H1 (cell line): ENCODE data around the gene DYSF. TPM values are rescaled to one million over a fixed set of nuclear protein-coding genes. Genes with fewer than 3 reads are reported as not detected.

ENCODE experiments used
- CTCF ChIA-PET: fragments of 300-600 bp; sonication (Branson Sonifier 250); formaldehyde crosslinking; loops from one replicate; lab custom pipeline; 2021; ENCODE audit not compliant: partially characterized antibody; lab: Charles Lee
- POLR2A ChIA-PET: fragments of 300-600 bp; sonication (Branson Sonifier 250); formaldehyde crosslinking; loops from one replicate; lab custom pipeline; 2021; ENCODE audit warnings: inconsistent platforms; ENCODE audit not compliant: partially characterized antibody; lab: Charles Lee
- DNase-seq, 2 experiments: peaks; one replicate each; pipeline versions ENCODE4 v3.0.0 to v3.0.0-alpha.2; 2010 to 2022; ENCODE audit warnings: low spot score in 2 of 2, low read depth in 1 of 2, mixed read lengths in 1 of 2
- FAIRE-seq: peaks from 2 replicates; lab custom pipeline; 2011; peaks lifted over from hg19 to GRCh38; lab: Jason Lieb, UNC
- H2AFZ ChIP-seq: 2 replicates; pipeline ENCODE4 v1.8.1; 2012; ENCODE audit warnings: low read length, inconsistent platforms
- H2AK5ac ChIP-seq: 2 replicates; pipeline ENCODE4 v1.6.1; 2013; ENCODE audit warnings: low read depth, low read length
- H2BK120ac ChIP-seq: replicated peaks from 2 replicates; pipeline ENCODE3; 2013; ENCODE audit warnings: low read depth, low read length, inconsistent platforms
- H2BK12ac ChIP-seq: 2 replicates; pipeline ENCODE4 v1.6.1; 2013; ENCODE audit warnings: low read depth, low read length
- H2BK15ac ChIP-seq: 2 replicates; pipeline ENCODE4 v1.6.1; 2013; ENCODE audit warnings: low read length
- H2BK20ac ChIP-seq: 2 replicates; pipeline ENCODE4 v1.6.1; 2013; ENCODE audit warnings: low read length
- H2BK5ac ChIP-seq: 2 replicates; pipeline ENCODE4 v1.6.1; 2013; ENCODE audit warnings: low read depth, low read length
- H3K14ac ChIP-seq: 2 replicates; pipeline ENCODE4 v1.6.1; 2013; ENCODE audit warnings: inconsistent platforms; ENCODE audit not compliant: insufficient read length
- H3K18ac ChIP-seq: 2 replicates; pipeline ENCODE4 v1.6.1; 2013; ENCODE audit warnings: low read length; ENCODE audit errors: extremely low read depth
- H3K23ac ChIP-seq: 2 replicates; pipeline ENCODE4 v1.6.1; 2013; ENCODE audit warnings: inconsistent platforms; ENCODE audit not compliant: insufficient read length
- H3K23me2 ChIP-seq: 2 replicates; pipeline ENCODE4 v1.6.1; 2013; ENCODE audit warnings: low read depth, low read length
- H3K27ac ChIP-seq: 2 replicates; pipeline ENCODE4 v1.6.1; 2011; ENCODE audit warnings: low read depth, low read length, inconsistent platforms
- H3K27me3 ChIP-seq, 4 experiments: replicated peaks in 1 of 4; 1 replicate in 1 of 4; 2 replicates in 3 of 4; pipeline versions ENCODE4 v1.6.1 to v1.8.1; 2011 to 2013; ENCODE audit warnings: low read length in 3 of 4, mild to moderate bottlenecking in 3 of 4, inconsistent platforms in 2 of 4, mixed read lengths in 2 of 4, moderate library complexity in 1 of 4; ENCODE audit not compliant: control insufficient read depth in 3 of 4, insufficient read depth in 3 of 4; ENCODE audit errors: extremely low read depth in 1 of 4
- H3K36me3 ChIP-seq, 4 experiments: 2 replicates each; pipeline versions ENCODE4 v1.6.1 to v1.8.1; 2011 to 2013; ENCODE audit warnings: mild to moderate bottlenecking in 4 of 4, low read length in 3 of 4, moderate library complexity in 2 of 4, control low read depth in 1 of 4, inconsistent platforms in 1 of 4; ENCODE audit not compliant: insufficient read depth in 4 of 4, control insufficient read depth in 2 of 4
- H3K4ac ChIP-seq: replicated peaks from 2 replicates; pipeline ENCODE3; 2013; ENCODE audit warnings: low read length, low read depth, mixed read lengths, inconsistent platforms; ENCODE audit not compliant: insufficient read length
- H3K4me1 ChIP-seq, 4 experiments: replicated peaks in 1 of 4; 1 replicate in 1 of 4; 2 replicates in 3 of 4; pipeline versions ENCODE4 v1.6.1 to v1.8.1; 2011 to 2013; ENCODE audit warnings: low read length in 3 of 4, inconsistent platforms in 2 of 4, mixed read lengths in 1 of 4; ENCODE audit not compliant: insufficient read depth in 4 of 4, control insufficient read depth in 3 of 4
- H3K4me2 ChIP-seq, 2 experiments: 2 replicates each; pipeline versions ENCODE4 v1.6.1 to v1.8.1; 2011 to 2013; ENCODE audit warnings: low read depth in 2 of 2, low read length in 2 of 2, control low read depth in 1 of 2, inconsistent platforms in 1 of 2, mild to moderate bottlenecking in 1 of 2; ENCODE audit not compliant: insufficient read depth in 1 of 2
- H3K4me3 ChIP-seq, 4 experiments: fragments of 200-600, 300-600 bp in 1 of 4; sonication (generic), shearing (Covaris generic), sonication (Bioruptor Twin) in 1 of 4; 2 replicates each; pipeline versions ENCODE4 v1.5.1 to v1.8.1; 2011 to 2016; ENCODE audit warnings: low read length in 4 of 4, low read depth in 3 of 4, control low read depth in 2 of 4, inconsistent platforms in 2 of 4, mild to moderate bottlenecking in 2 of 4, mixed read lengths in 1 of 4, moderate library complexity in 1 of 4; ENCODE audit not compliant: insufficient read depth in 2 of 4; ENCODE audit errors: extremely low read depth in 1 of 4
- H3K56ac ChIP-seq: replicated peaks from 2 replicates; pipeline ENCODE3; 2013; ENCODE audit warnings: low read depth, mild to moderate bottlenecking, mixed read lengths, low read length, inconsistent platforms; ENCODE audit not compliant: insufficient read length
- H3K79me1 ChIP-seq: 2 replicates; pipeline ENCODE4 v1.6.1; 2013; ENCODE audit warnings: low read depth, low read length, control low read depth
- H3K79me2 ChIP-seq, 2 experiments: 2 replicates each; pipeline versions ENCODE4 v1.6.1 to v1.8.1; 2012 to 2013; ENCODE audit warnings: low read length in 2 of 2, mild to moderate bottlenecking in 2 of 2, inconsistent platforms in 1 of 2; ENCODE audit not compliant: insufficient read depth in 2 of 2, control insufficient read depth in 1 of 2
- H3K9ac ChIP-seq, 4 experiments: replicated peaks in 1 of 4; 1 replicate in 1 of 4; 2 replicates in 3 of 4; pipeline versions ENCODE4 v1.6.1 to v1.8.1; 2011 to 2013; ENCODE audit warnings: low read depth in 3 of 4, low read length in 3 of 4, control low read depth in 2 of 4, mild to moderate bottlenecking in 2 of 4, moderate library complexity in 2 of 4, inconsistent platforms in 1 of 4; ENCODE audit errors: extremely low read depth in 1 of 4
- H3K9me3 ChIP-seq, 2 experiments: 2 replicates each; pipeline versions ENCODE4 v1.6.1 to v1.8.1; 2012 to 2013; ENCODE audit warnings: mild to moderate bottlenecking in 2 of 2, moderate library complexity in 2 of 2, control low read depth in 1 of 2, inconsistent platforms in 1 of 2, low read depth in 1 of 2, low read length in 1 of 2, mixed read lengths in 1 of 2; ENCODE audit not compliant: insufficient read depth in 2 of 2
- H4K20me1 ChIP-seq, 2 experiments: replicated peaks in 1 of 2; 2 replicates each; pipeline versions ENCODE3 to v1.8.1; 2011 to 2013; ENCODE audit warnings: inconsistent platforms in 2 of 2, low read length in 2 of 2, mild to moderate bottlenecking in 1 of 2; ENCODE audit not compliant: insufficient read depth in 2 of 2, control insufficient read depth in 1 of 2
- H4K5ac ChIP-seq: 2 replicates; pipeline ENCODE4 v1.6.1; 2013; ENCODE audit warnings: low read length, low read depth, mixed read lengths, inconsistent platforms; ENCODE audit not compliant: insufficient read length
- H4K8ac ChIP-seq: 2 replicates; pipeline ENCODE4 v1.8.0; 2013; ENCODE audit warnings: mild to moderate bottlenecking, moderate library complexity, low read length, inconsistent platforms; ENCODE audit not compliant: insufficient read depth; ENCODE audit errors: extremely low read depth
- H4K91ac ChIP-seq: replicated peaks from 2 replicates; pipeline ENCODE3; 2013; ENCODE audit warnings: low read length, mixed read lengths, inconsistent platforms; ENCODE audit not compliant: insufficient read length
- CHD2 ChIP-seq: IDR thresholded peaks from 2 replicates; pipeline ENCODE4 v1.6.1; 2012; ENCODE audit warnings: low read length, improper control_type of control experiment
- CTCF ChIP-seq, 3 experiments: IDR thresholded peaks; 1 replicate in 2 of 3; 2 replicates in 1 of 3; pipeline versions ENCODE4 v1.5.1 to v1.6.1; 2011; ENCODE audit warnings: low read length in 3 of 3, mild to moderate bottlenecking in 3 of 3, inconsistent platforms in 2 of 3, low read depth in 1 of 3, moderate library complexity in 1 of 3; ENCODE audit not compliant: insufficient read depth in 1 of 3; ENCODE audit errors: control extremely low read depth in 1 of 3
- EP300 ChIP-seq, 2 experiments: IDR thresholded peaks; 1 replicate in 1 of 2; 2 replicates in 1 of 2; pipeline ENCODE4 v1.6.1; 2011 to 2012; ENCODE audit warnings: low read depth in 2 of 2, low read length in 2 of 2, mild to moderate bottlenecking in 2 of 2, borderline replicate concordance in 1 of 2, inconsistent platforms in 1 of 2, moderate library complexity in 1 of 2
- TEAD4 ChIP-seq: IDR thresholded peaks from 2 replicates; pipeline ENCODE4 v1.6.1; 2012; ENCODE audit warnings: low read depth, low read length, inconsistent platforms, mixed read lengths
- WGBS, 2 experiments: shearing (Covaris generic) in 1 of 2; methylation state at CpG; one replicate each; pipeline versions ENCODE4 v1.1.6 to v1.1.7; 2013 to 2015; ENCODE audit warnings: low lambda C conversion rate in 2 of 2, mixed read lengths in 2 of 2, inconsistent platforms in 1 of 2, low coverage in 1 of 2, missing lambda C conversion rate in 1 of 2; ENCODE audit not compliant: insufficient replicate concordance in 2 of 2, insufficient coverage in 1 of 2, insufficient read length in 1 of 2; ENCODE audit errors: extremely low coverage in 1 of 2, missing lambda C conversion rate in 1 of 2; 5-methylcytosine and 5-hydroxymethylcytosine counted together
- polyA plus RNA-seq, 7 experiments: library from polyadenylated mRNA; depleted of rRNA in 3 of 7; stranded (reverse) in 5 of 7; unstranded in 2 of 7; fragments of >200 nt in 5 of 7; fragments of 200-250 nt in 2 of 7; gene quantifications; 1 replicate in 5 of 7; 2 replicates in 1 of 7; 4 replicates in 1 of 7; pipeline versions ENCODE4 v1.2.1 to v1.2.3, GENCODE V29; 2011 to 2013; ENCODE audit warnings: missing spikeins in 2 of 7, mixed read lengths in 2 of 7
- total RNA-seq: library from RNA; stranded (reverse); fragmentation: NEBNext Ultra II Directional; extraction: Animal tissue kit (Norgen Biotek cat#: 25700); gene quantifications from 2 replicates; pipeline ENCODE4 v1.2.1, GENCODE V29; 2021

DYSF gene
- total and polyA plus RNA-seq, 2 of the 8 experiments (the other 6 are each of a cell fraction or from before 2014, with no cell fraction given), result 5.8 to 7.1 TPM

DNA sequence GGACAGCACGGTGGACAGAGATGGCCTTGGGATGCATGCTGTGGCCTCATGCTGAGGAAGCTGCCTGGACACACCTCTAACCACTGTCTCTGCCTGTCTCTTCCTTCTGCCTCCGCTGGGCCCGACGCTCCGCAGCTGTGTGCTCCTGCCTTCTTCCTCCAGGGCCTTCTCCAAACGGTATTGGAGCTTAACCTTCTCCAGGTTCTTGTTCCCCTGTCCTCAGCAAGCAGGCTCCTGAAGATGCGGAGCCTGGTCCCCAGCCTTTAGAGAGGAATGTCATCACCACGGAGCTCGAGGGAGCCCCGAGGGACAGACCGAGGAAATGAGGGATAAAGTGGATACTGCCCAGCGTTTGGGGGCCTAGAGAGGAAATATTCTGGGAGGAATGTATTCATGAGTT is 155.1 kb downstream of the DYSF start:
- FAIRE-seq (no peak), DNase-seq (peak in 1 of 2 experiments; percentile 41)
- Histone ChIP-seq H2BK15ac (no peak overlapping the region), H3K4me2 (no peak overlapping the region), H3K4me3 (no peak overlapping the region), H3K23ac (no peak overlapping the region), H3K27me3 (no peaks in the 10 kb centered on the region), H2BK20ac (no peak overlapping the region), H4K91ac (no peak overlapping the region), H3K79me1 (no peaks in the 10 kb centered on the region), H3K79me2 (no peaks in the 10 kb centered on the region), H3K9me3 (no peaks in the 10 kb centered on the region), H3K4me1 (peaks cover 0 to 9% (median 5%) of the 10 kb centered on the region in 4 experiments; a peak in 3 of 7 replicates), H3K4ac (no peak overlapping the region), H2BK5ac (no peak overlapping the region), H3K9ac (no peak overlapping the region), H3K14ac (no peak overlapping the region), H2AFZ (no peak overlapping the region), H3K27ac (no peak overlapping the region), H3K18ac (no peak overlapping the region), H2BK12ac (no peak overlapping the region), H4K20me1 (no peaks in the 10 kb centered on the region), H4K8ac (no peak overlapping the region), H4K5ac (no peak overlapping the region), H3K36me3 (no peaks in the 10 kb centered on the region)
- 82% methylated on average over 12 of the region's 12 CpGs; no CpG with 5 or more reads in 1 of the 2 experiments for WGBS, 2 experiments
- TF ChIP-seq CHD2 (no peak), CTCF (IDR thresholded peaks at IDR 0.05; ENCODE audit: control extremely low read depth in 1 of 3, insufficient read depth in 1 of 3, low read depth in 1 of 3, low read length in 3 of 3) (no peak), EP300 (IDR thresholded peaks at IDR 0.05; ENCODE audit: borderline replicate concordance in 1 of 2, low read depth in 2 of 2, low read length in 2 of 2) (no peak), TEAD4 (no peak)
- TF ChIP-seq, all 59 proteins: peak for 0
- CTCF ChIA-PET, result interaction anchor here (0.7 to 3.0 kb wide), 6 partner anchors 11 to 189 kb away, joined by 3 to 19 read pairs (median 6); no protein-coding TSS in a partner anchor
- POLR2A ChIA-PET, result no interaction called here
- Histone ChIP-seq H2BK120ac (no peak overlapping the region), H3K23me2 (no peaks in the 10 kb centered on the region), H2AK5ac (no peak overlapping the region), H3K56ac (no peak overlapping the region)
